Right lobe of liver (tissue), 6 donors: ENCODE measurements around the gene SET. TPM values are rescaled to one million over a fixed set of nuclear protein-coding genes. Genes with fewer than 3 reads are reported as not detected.

Experiments used
- ATAC-seq, 4 donors: fragments of 200-7000 bp; cut with Tn5 transposase; one replicate each; pipeline ENCODE4 v1.9.1; 2020; ENCODE audit warnings: mild to moderate bottlenecking in 4 of 4, moderate library complexity in 4 of 4
- DNase-seq, 3 donors: peaks; one replicate each; pipeline ENCODE4 v3.0.0-alpha.2; 2020
- H3K27ac ChIP-seq, 3 donors: fragments of 200-600 bp; one replicate each; pipeline ENCODE4 v1.8.0; 2022
- H3K27me3 ChIP-seq, 2 donors: fragments of 200-600 bp; one replicate each; pipeline ENCODE4 v1.8.0; 2022
- H3K36me3 ChIP-seq, 4 donors: fragments of 200-600 bp; sonication (generic) in 1 of 4; one replicate each; pipeline versions ENCODE4 v1.5.1 to v1.8.0; 2017 to 2022; ENCODE audit warnings: control low read depth in 1 of 4
- H3K4me1 ChIP-seq, 4 donors: fragments of 200-600 bp; sonication (generic) in 1 of 4; one replicate each; pipeline versions ENCODE4 v1.5.1 to v1.8.0; 2017 to 2022; ENCODE audit warnings: control low read depth in 1 of 4
- H3K4me3 ChIP-seq, 3 donors: fragments of 200-600 bp; one replicate each; pipeline ENCODE4 v1.8.0; 2022
- H3K9me3 ChIP-seq, 4 donors: fragments of 200-600 bp; sonication (generic) in 1 of 4; one replicate each; pipeline versions ENCODE4 v1.5.1 to v1.8.0; 2017 to 2022; ENCODE audit warnings: control low read depth in 1 of 4
- CTCF ChIP-seq, 4 donors: fragments of 200-600 bp in 3 of 4; fragments of 450-650 bp in 1 of 4; IDR thresholded peaks; one replicate each; pipeline versions ENCODE4 v1.5.1 to v1.8.0; 2016 to 2022; ENCODE audit warnings: antibody characterized with exemption in 4 of 4, mild to moderate bottlenecking in 2 of 4
- POLR2A ChIP-seq: fragments of 450-650 bp; IDR thresholded peaks from one replicate; pipeline ENCODE4 v1.6.1; 2017; ENCODE audit warnings: antibody characterized with exemption, mild to moderate bottlenecking
- WGBS: methylation state at CpG from one replicate; pipeline ENCODE4 v1.1.6; 2018; ENCODE audit warnings: low coverage, low lambda C conversion rate; ENCODE audit not compliant: insufficient coverage; ENCODE audit errors: missing lambda C conversion rate; 5-methylcytosine and 5-hydroxymethylcytosine counted together
- intact Hi-C, 2 donors: fragments of 100-400 bp; cut with DNase I; formaldehyde crosslinking; loops; one replicate each; pipeline versions ENCODE4 v1.11.2 to v1.14.1; 2022
- total RNA-seq, 6 experiments: library from RNA; depleted of rRNA in 2 of 6; stranded (reverse); fragments of >200 nt in 2 of 6; fragmentation: NEBNext Ultra II Directional in 3 of 6; extraction: Animal tissue kit (Norgen Biotek cat#: 25700) in 3 of 6; gene quantifications; one replicate each; pipeline versions ENCODE4 v1.1.0 to v1.2.4, GENCODE V29; 2016 to 2023
- donor health status: DM: no; HTN: yes; CAD: no.
- donor health status: DM: no; HTN: no; CAD: no.
- donor health status: DM: no; HTN: no; CAD: no.
- donor health status: DM: no; HTN: yes; CAD: no.
- donor health status: DM: no; HTN: yes; CAD: no.

The SET gene
- total RNA-seq, 6 experiments from 2014 or later = 57.4 to 110 (median 82.6) TPM

GRCh38 chr9:128718475-128718874 lies 29.5 kb downstream of the SET start:
- WGBS = 43% methylated on average over 2 of the region's 5 CpGs
- no peak for ATAC-seq
- no peak for DNase-seq
- H3K36me3 ChIP-seq = no peaks in the 10 kb centered on the region
- H3K4me3 ChIP-seq = no peak overlapping the region
- intact Hi-C loops = no loop called here
- no peaks in the 10 kb centered on the region for H3K9me3 ChIP-seq
- no peaks in the 10 kb centered on the region for H3K27me3 ChIP-seq
- no peak overlapping the region for H3K27ac ChIP-seq
- H3K4me1 ChIP-seq = no peaks in the 10 kb centered on the region
- TF ChIP-seq POLR2A = no peak
- no peak for TF ChIP-seq CTCF (IDR thresholded peaks at IDR 0.05)

GRCh38 chr9:128719919-128720605 lies 31.0 kb downstream of the SET start:
- no CpG with 5 or more reads among the region's 30 CpGs for WGBS
- H3K4me1 ChIP-seq = peaks cover 0 to 6% (median 3%) of the 10 kb centered on the region in 4 donors
- DNase-seq (no peak), ATAC-seq (no peak)
- H3K27ac ChIP-seq = no peak overlapping the region
- H3K36me3 ChIP-seq = no peaks in the 10 kb centered on the region
- no peak for TF ChIP-seq POLR2A
- no peak for TF ChIP-seq CTCF (IDR thresholded peaks at IDR 0.05)
- H3K9me3 ChIP-seq = no peaks in the 10 kb centered on the region
- intact Hi-C loops = no loop called here
- H3K27me3 ChIP-seq = no peaks in the 10 kb centered on the region
- H3K4me3 ChIP-seq = no peak overlapping the region

GRCh38 chr9:128720841-128721486 lies 31.9 kb downstream of the SET start:
- 88% methylated on average over 12 of the region's 22 CpGs for WGBS
- TF ChIP-seq POLR2A (no peak), CTCF (IDR thresholded peaks at IDR 0.05) (no peak)
- DNase-seq = no peak
- Histone ChIP-seq H3K4me1 (peaks cover 0 to 6% (median 3%) of the 10 kb centered on the region in 4 donors), H3K36me3 (no peaks in the 10 kb centered on the region), H3K9me3 (no peaks in the 10 kb centered on the region), H3K27me3 (no peaks in the 10 kb centered on the region), H3K4me3 (no peak overlapping the region), H3K27ac (no peak overlapping the region)
- ATAC-seq = no peak
- intact Hi-C loops = no loop called here

- Histone ChIP-seq H3K27ac (no peak overlapping the region), H3K9me3 (no peaks in the 10 kb centered on the region), H3K4me3 (no peak overlapping the region), H3K27me3 (no peaks in the 10 kb centered on the region), H3K4me1 (peaks cover 0 to 6% (median 3%) of the 10 kb centered on the region in 4 donors), H3K36me3 (no peaks in the 10 kb centered on the region)
- WGBS = 95% methylated on average over 7 of the region's 18 CpGs
- ATAC-seq (no peak), DNase-seq (no peak)
- TF ChIP-seq POLR2A = no peak
- no peak for TF ChIP-seq CTCF (IDR thresholded peaks at IDR 0.05)
- intact Hi-C loops = no loop called here
Observed at GRCh38 chr9:128721487-128722010, 32.5 kb downstream of the SET start.
